Activated naive CD4-positive, alpha-beta T cell (primary cell): ENCODE measurements around the gene PEAR1.

Source experiments
- DNase-seq, 4 experiments: peaks; one replicate each; lab custom pipeline; 2025; lab: John Stamatoyannopoulos, UW

The PEAR1 gene

GRCh38 chr1:156900896-156901589, 7.5 kb downstream of the PEAR1 start:
- no peak for DNase-seq

- DNase-seq: no peak
Measured at GRCh38 chr1:156901590-156901900, 8.0 kb downstream of the PEAR1 start.

- DNase-seq: no peak
Measured at GRCh38 chr1:156901966-156902915, 8.7 kb downstream of the PEAR1 start.

- no peak for DNase-seq
Measured at GRCh38 chr1:156903328-156904091, 10.0 kb downstream of the PEAR1 start.

- DNase-seq: no peak
Measured at GRCh38 chr1:156904187-156904959, 10.9 kb downstream of the PEAR1 start.

- no peak for DNase-seq
Measured at GRCh38 chr1:156905176-156905575, 11.7 kb downstream of the PEAR1 start.

- no peak for DNase-seq
Measured at GRCh38 chr1:156905651-156906050, 12.1 kb downstream of the PEAR1 start.

- DNase-seq: no peak
Measured at GRCh38 chr1:156906206-156906906, 12.8 kb downstream of the PEAR1 start.

GRCh38 chr1:156908541-156908940, 15.0 kb downstream of the PEAR1 start:
- DNase-seq: no peak

GRCh38 chr1:156908955-156909354, 15.4 kb downstream of the PEAR1 start:
- no peak for DNase-seq

- DNase-seq: no peak
Measured at GRCh38 chr1:156909671-156910070, 16.2 kb downstream of the PEAR1 start.

GRCh38 chr1:156910309-156910782, 16.8 kb downstream of the PEAR1 start:
- peak in 3 of 4 experiments; percentile 26 to 50 (median 32) for DNase-seq

- no peak for DNase-seq
Measured at GRCh38 chr1:156911577-156912298, 18.2 kb downstream of the PEAR1 start.

GRCh38 chr1:156912310-156912709, 18.8 kb downstream of the PEAR1 start:
- no peak for DNase-seq

- no peak for DNase-seq
Measured at GRCh38 chr1:156912861-156913808, 19.6 kb downstream of the PEAR1 start.

- no peak for DNase-seq
Measured at GRCh38 chr1:156913809-156914387, 20.4 kb downstream of the PEAR1 start.

GRCh38 chr1:156914440-156914856, 20.9 kb downstream of the PEAR1 start:
- no peak for DNase-seq

GRCh38 chr1:156920233-156921052, 26.9 kb downstream of the PEAR1 start, which contains the start of gene LRRC71:
Gene LRRC71 (plus strand): TSS chr1:156920632. CDS start chr1:156920804, 172 bp downstream.
- peak; percentile 13 to 52 (median 34) for DNase-seq
